ENCODE results near the gene CCDC28B.

Gene CCDC28B

DNA sequence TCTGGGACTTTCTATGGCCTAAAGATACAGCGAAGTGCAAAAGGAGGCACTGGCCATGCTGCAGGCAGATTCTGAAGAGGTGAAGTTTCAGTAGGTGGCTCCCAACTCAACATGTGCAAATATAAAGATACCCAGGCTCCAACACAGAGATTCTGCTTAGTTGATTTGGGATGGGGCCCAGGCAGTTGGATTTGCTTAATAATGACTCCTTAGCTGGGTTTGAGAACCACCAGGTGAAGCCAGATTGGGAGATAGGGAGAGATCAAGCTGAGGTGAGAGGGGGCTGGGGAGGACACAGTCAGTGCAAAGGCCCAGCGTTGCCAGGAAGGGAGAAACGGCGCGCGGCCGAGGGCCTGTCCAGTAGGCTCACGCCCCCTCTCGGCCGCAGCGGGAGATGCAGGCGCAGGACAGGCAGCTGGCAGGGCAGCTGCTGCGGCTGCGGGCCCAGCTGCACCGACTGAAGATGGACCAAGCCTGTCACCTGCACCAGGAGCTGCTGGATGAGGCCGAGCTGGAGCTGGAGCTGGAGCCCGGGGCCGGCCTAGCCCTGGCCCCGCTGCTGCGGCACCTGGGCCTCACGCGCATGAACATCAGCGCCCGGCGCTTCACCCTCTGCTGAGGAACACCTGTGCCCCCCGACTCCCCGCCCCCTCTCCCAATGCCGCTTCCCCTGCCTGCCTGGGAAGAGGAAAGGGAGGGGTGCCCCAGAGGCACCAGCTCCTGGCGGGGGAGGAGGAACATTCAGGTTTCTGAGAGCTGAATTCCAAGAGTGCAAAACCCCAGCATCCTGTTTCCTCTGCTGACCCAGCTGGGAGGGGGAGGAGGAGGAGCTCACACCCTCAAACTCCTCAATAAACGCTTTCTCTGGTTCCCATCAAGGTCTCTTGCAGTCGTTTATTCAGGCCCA is 47.8 kb downstream of the CCDC28B start:
- TF ChIP-seq TAF1 (IDR thresholded peaks at IDR 0.05; ENCODE audit: low read depth) (no peak), TEAD4 (IDR thresholded peaks at IDR 0.05) (no peak), NFIC (IDR thresholded peaks at IDR 0.05) (no peak), RAD21 (IDR thresholded peaks at IDR 0.05; ENCODE audit: low read depth) (peak; percentile 69; the same call in 1 of the 2 replicates), EP300 (IDR thresholded peaks at IDR 0.05; ENCODE audit: borderline replicate concordance) (no peak), YY1 (IDR thresholded peaks at IDR 0.05; ENCODE audit: low read depth) (no peak)
- TF ChIP-seq, protein P1, sequence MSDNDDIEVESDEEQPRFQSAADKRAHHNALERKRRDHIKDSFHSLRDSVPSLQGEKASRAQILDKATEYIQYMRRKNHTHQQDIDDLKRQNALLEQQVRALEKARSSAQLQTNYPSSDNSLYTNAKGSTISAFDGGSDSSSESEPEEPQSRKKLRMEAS (IDR thresholded peaks at IDR 0.05) = peak; percentile 14; the same call in 1 of the 2 replicates
- TF ChIP-seq, protein P2, sequence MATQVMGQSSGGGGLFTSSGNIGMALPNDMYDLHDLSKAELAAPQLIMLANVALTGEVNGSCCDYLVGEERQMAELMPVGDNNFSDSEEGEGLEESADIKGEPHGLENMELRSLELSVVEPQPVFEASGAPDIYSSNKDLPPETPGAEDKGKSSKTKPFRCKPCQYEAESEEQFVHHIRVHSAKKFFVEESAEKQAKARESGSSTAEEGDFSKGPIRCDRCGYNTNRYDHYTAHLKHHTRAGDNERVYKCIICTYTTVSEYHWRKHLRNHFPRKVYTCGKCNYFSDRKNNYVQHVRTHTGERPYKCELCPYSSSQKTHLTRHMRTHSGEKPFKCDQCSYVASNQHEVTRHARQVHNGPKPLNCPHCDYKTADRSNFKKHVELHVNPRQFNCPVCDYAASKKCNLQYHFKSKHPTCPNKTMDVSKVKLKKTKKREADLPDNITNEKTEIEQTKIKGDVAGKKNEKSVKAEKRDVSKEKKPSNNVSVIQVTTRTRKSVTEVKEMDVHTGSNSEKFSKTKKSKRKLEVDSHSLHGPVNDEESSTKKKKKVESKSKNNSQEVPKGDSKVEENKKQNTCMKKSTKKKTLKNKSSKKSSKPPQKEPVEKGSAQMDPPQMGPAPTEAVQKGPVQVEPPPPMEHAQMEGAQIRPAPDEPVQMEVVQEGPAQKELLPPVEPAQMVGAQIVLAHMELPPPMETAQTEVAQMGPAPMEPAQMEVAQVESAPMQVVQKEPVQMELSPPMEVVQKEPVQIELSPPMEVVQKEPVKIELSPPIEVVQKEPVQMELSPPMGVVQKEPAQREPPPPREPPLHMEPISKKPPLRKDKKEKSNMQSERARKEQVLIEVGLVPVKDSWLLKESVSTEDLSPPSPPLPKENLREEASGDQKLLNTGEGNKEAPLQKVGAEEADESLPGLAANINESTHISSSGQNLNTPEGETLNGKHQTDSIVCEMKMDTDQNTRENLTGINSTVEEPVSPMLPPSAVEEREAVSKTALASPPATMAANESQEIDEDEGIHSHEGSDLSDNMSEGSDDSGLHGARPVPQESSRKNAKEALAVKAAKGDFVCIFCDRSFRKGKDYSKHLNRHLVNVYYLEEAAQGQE (IDR thresholded peaks at IDR 0.05; ENCODE audit: low read depth) = no peak

DNA sequence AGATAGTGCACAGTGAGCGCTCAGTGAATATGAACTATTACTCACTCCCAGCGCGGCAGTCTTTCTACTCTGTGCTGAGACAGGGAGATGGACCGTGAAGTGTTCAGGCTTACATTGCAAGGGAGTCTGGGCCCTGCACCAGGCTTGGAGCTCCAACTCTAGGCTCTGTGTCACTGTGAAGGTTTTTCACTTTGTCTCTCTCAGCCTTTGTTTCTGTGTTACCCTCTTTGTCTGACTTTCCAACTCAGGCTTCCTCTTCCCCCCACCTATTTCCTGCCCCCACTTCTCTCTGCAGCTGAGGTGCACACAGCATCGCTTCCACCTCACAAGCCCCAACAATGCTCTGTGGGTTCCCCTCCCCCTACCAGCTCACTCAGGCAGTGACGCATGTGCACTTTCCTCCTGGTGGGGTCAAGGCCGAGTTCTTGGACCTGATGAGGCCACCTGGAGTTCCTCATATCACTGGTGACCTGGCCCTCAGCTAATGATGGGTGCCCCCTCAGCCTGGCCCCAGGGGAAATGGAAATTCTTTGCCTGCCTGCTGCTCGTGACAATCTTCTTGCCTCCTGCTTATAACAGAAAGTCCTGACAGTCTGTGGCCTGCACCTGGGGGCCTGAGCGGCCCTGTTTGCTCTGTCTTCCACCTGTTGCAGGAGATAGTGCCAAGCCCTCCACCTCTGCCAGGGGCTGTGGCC is 49.6 kb downstream of the CCDC28B start:
- TF ChIP-seq CEBPB (IDR thresholded peaks at IDR 0.05) = no peak
- TF ChIP-seq, protein P1 (IDR thresholded peaks at IDR 0.05) = no peak
- no peak for TF ChIP-seq TCF12 (IDR thresholded peaks at IDR 0.05; ENCODE audit: low read depth)
- TF ChIP-seq EP300 (IDR thresholded peaks at IDR 0.05; ENCODE audit: borderline replicate concordance) = no peak
- no peak for TF ChIP-seq FOXM1 (IDR thresholded peaks at IDR 0.05; ENCODE audit: borderline replicate concordance, low read depth)
- TF ChIP-seq, protein P2 (IDR thresholded peaks at IDR 0.05; ENCODE audit: low read depth) = no peak
- no peak for TF ChIP-seq YY1 (IDR thresholded peaks at IDR 0.05; ENCODE audit: low read depth)
- TF ChIP-seq, protein P3, sequence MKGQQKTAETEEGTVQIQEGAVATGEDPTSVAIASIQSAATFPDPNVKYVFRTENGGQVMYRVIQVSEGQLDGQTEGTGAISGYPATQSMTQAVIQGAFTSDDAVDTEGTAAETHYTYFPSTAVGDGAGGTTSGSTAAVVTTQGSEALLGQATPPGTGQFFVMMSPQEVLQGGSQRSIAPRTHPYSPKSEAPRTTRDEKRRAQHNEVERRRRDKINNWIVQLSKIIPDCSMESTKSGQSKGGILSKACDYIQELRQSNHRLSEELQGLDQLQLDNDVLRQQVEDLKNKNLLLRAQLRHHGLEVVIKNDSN (IDR thresholded peaks at IDR 0.05) = no peak
- TF ChIP-seq CREB1 (IDR thresholded peaks at IDR 0.05; ENCODE audit: low read depth) = no peak
- TF ChIP-seq TAF1 (IDR thresholded peaks at IDR 0.05; ENCODE audit: low read depth) = no peak
- TF ChIP-seq TEAD4 (IDR thresholded peaks at IDR 0.05) = no peak
- no peak for TF ChIP-seq NFIC (IDR thresholded peaks at IDR 0.05)
- no peak for TF ChIP-seq ZBTB7A (IDR thresholded peaks at IDR 0.05; ENCODE audit: low read depth)
- TF ChIP-seq EGR1 (IDR thresholded peaks at IDR 0.05) = no peak

DNA sequence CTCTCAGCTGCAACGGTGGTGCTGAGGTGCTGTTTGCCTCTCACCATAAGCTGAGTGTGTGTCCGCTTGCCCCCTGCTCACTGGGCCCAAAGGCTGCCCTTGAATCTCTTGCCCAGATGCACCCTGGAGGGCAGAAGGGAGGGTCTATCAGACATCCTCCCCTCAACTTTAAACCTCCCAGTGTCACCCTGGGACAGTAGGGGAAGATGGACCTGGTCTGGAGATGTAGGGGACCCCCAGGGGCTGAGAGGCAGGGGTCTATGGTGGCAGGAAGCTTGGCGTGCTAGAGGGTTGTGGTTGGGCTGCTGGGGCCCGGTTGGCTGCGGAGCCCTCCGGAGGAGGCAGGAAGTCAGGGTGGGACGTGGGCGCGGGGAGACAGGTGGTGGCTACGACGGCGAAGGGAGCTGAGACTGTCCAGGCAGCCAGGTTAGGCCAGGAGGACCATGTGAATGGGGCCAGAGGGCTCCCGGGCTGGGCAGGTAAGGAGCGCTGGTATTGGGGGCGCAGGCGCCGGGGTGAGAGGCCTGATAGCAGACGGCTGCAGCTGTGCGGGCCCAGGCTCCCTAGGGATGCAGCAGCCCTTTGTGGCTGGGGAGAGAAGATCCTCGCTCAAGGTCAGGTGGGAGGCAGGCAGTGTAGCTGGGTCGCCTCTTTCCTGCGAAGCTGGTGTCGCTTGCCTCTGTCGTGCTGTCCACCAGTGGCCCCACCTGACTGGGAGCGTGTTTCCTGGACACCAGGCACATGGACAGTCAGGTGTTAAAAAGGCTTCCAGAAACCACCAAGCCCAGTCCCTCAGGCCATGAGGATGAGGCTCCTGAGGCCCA is 50.7 kb downstream of the CCDC28B start, which contains the start of gene LCK:
LCK (plus strand) TSS at position 373 of the 824 bp plus-strand sequence. CDS start 23,065 bp downstream, outside the sequence.
- TF ChIP-seq YY1 (IDR thresholded peaks at IDR 0.05; ENCODE audit: low read depth) = no peak
- TF ChIP-seq, protein P1 (IDR thresholded peaks at IDR 0.05) = no peak
- no peak for TF ChIP-seq CREB1 (IDR thresholded peaks at IDR 0.05; ENCODE audit: low read depth)
- TF ChIP-seq CEBPB (IDR thresholded peaks at IDR 0.05) = no peak
- TF ChIP-seq EP300 (IDR thresholded peaks at IDR 0.05; ENCODE audit: borderline replicate concordance) = no peak
- no peak for TF ChIP-seq TCF12 (IDR thresholded peaks at IDR 0.05; ENCODE audit: low read depth)
- TF ChIP-seq NFIC (IDR thresholded peaks at IDR 0.05) = no peak
- no peak for TF ChIP-seq ZBTB7A (IDR thresholded peaks at IDR 0.05; ENCODE audit: low read depth)
- TF ChIP-seq, protein P3 (IDR thresholded peaks at IDR 0.05) = no peak
- no peak for TF ChIP-seq EGR1 (IDR thresholded peaks at IDR 0.05)
- no peak for TF ChIP-seq TAF1 (IDR thresholded peaks at IDR 0.05; ENCODE audit: low read depth)
- no peak for TF ChIP-seq TEAD4 (IDR thresholded peaks at IDR 0.05)
- TF ChIP-seq, protein P2 (IDR thresholded peaks at IDR 0.05; ENCODE audit: low read depth) = no peak
- no peak for TF ChIP-seq FOXM1 (IDR thresholded peaks at IDR 0.05; ENCODE audit: borderline replicate concordance, low read depth)
